Amygdala (tissue), 56 donors: ENCODE measurements around the gene UQCC5.
A peak's percentile ranks its signal among the peaks of the same experiment; 100 is the strongest.

Experiments
- DNase-seq, 56 donors: peaks; one replicate each; lab custom pipeline; 2025; lab: John Stamatoyannopoulos, UW

UQCC5 gene

DNA sequence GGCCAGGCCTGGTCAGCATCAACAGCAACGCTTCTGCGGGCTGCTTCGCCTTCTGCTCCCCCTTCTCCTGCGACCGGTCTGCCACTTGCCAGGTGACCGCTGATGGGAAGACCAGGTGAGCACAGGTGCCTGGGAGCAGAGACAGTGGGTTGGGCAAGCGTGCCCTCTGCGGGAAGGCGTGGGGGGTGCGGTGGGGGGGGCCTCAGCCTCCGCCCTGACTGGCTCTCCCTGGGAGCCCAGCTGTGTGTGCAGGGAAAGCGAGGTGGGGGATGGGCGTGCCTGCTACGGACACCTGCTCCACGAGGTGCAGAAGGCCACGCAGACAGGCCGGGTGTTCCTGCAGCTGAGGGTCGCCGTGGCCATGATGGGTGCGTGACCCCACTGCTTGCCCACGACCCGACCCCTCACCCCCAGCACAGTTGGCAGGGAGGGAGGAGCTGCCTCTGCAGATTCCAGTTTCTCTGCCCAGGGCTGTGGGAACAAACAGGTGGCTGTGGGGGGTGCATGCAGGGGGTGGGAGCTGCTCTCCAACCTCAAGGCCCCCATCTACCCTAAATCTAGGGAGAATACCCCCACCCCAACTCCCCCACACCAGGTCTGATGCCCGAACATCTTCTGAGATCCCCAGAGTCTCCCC, 32.5 kb upstream of the UQCC5 start:
- no peak for DNase-seq

DNA sequence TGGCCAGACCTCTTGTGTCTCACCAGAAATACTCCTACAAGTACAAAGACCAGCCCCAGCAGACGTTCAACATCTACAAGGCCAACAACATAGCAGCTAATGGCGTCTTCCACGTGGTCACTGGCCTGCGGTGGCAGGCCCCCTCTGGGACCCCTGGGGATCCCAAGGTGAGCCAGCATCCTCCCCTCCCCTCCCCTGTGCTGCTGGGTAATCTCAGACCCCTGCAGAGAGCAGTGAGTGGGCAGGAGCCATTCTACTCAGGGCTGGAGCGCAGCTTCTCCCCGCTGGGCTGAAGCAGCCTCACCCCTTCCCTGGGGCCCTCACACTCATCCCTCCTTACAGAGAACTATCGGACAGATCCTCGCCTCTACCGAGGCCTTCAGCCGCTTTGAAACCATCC, 31.4 kb upstream of the UQCC5 start:
- DNase-seq: no peak

DNA sequence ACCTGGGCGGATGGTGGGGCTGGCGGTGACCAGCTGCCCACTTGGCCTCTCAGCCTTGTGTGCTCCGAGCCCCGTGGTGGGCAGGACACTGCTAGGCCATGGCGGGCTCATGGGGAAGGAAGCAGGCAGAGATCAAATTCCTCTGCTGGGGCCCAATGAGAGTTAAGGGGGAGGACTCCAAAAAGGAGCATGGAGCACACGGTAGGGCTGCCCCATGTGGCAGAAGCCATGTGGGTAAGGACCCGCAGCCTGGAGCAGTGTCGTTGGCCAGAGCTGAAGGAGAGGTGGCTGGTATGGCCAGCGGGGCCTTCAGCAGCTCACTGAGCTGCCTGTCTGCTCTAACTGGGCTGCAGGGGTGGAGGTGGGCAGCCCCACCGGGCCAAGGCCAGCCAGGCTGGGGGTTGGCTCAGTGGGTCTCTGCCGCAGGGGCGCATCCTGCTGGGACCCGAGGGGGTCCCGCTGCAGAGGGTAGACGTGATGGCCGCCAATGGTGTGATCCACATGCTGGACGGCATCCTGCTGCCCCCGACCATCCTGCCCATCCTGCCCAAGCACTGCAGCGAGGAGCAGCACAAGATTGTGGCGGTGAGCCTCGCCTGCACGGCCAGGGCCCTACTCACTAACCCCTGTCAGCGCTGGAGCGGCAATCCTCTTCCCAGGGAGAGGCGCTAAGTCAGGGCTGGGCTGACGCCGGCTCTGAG, 30.0 kb upstream of the UQCC5 start:
- no peak for DNase-seq

DNA sequence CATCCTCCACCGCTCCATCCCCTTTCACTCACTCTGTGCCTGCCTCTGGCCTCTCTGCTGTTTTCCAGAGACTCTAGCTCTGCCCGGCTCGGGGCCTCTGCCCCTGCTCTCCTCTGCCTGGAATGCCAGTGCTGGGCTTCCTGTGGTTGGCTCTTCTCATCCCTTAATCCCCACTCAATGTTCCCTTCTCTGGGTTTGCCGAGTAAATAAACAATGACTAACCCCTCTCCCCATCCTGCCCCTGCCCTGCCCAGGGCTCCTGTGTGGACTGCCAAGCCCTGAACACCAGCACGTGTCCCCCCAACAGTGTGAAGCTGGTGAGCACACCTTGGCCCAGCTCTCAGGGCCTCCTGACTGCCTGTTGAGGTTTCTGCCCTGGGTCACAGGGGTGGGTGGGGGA, 29.0 kb upstream of the UQCC5 start:
- DNase-seq: no peak

DNA sequence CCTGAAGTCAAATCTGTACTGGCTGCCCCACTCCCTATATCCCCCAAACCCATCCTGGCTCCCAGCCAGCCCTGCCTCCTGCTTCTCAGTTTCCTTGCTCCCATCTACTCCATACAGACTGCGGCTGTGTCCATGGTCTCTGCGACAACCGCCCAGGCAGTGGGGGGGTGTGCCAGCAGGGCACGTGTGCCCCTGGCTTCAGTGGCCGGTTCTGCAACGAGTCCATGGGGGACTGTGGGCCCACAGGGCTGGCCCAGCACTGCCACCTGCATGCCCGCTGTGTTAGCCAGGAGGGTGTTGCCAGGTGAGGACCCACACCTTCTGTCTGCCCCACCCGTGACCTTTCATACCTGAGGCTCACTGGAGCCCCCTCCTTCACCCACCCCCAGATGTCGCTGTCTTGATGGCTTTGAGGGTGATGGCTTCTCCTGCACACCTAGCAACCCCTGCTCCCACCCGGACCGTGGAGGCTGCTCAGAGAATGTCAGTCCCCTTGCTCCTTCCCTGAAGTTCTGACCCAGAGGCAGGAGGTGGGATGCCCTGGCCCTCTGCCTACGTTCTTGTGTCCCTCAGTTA, 26.6 kb upstream of the UQCC5 start:
- DNase-seq: no peak

DNA sequence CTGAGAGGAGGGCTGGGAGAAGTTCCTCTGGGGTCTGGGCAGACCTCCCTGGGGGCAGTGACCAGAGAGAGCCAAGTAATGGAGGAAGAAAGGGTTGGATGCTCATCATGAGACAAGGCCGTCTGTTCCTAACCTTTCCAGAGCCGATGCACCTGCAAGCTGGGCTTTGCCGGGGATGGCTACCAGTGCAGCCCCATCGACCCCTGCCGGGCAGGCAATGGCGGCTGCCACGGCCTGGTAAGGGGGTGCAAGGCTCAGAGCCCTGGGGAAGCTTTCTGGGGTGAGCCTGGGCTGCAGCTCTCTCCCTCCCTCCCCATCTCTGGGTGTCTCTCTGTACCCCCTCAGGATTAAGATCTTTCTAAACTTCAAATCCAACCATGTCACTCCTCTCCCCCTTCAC, 24.9 kb upstream of the UQCC5 start:
- no peak for DNase-seq

DNA sequence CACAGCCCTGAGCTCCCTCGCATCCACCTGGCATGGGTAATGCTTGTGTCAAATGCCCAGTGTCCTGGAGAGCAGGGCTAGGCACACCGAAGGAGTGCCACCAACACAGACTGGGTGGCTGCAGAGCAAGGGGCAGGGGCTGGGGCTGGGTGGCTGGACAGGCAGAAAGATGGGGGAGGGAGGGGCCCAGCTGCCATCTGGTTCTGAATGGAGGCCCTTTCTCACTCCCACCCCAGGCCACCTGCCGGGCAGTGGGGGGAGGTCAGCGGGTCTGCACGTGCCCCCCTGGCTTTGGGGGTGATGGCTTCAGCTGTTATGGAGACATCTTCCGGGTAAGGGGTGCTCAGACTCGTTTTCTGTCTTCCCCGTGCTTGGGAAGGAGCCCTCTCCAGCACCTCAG, 24.3 kb upstream of the UQCC5 start:
- no peak for DNase-seq

DNA sequence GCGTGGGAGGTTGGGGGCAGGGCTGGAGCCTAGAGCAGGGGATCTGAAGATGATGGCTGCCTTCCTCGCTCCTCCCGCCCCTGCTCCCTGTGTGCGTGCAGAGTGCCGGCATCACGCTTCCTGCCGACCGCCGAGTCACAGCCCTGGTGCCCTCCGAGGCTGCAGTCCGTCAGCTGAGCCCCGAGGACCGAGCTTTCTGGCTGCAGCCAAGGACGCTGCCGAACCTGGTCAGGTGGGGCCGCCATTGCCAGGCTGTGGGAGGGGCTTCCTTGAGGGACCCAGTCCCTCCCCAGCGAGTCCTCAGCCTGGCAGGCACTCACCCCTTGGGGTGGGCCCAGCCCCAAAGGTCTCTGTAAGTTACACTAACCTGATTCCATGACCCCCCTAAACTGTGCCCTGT, 23.7 kb upstream of the UQCC5 start:
- DNase-seq: no peak

DNA sequence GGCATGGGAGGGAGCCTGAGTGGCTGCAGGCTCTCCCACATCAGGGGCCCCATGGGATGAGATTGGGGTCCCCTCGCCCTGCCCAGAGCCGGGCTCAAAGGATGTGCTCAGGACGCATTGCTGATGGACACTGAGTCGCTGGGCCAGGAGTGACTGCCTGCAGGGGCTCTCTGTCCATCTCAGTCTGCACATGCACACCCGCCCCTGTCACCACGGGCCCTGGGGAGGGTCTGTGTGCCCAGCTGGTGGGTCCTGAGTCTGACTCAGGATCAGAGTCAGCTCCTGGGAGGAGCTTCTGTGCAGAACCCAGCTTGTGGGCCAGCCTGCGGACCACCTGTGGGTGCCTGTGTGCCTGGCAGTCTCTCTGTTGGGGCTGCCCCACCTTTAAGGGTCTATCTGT, 23.1 kb upstream of the UQCC5 start:
- no peak for DNase-seq

DNA sequence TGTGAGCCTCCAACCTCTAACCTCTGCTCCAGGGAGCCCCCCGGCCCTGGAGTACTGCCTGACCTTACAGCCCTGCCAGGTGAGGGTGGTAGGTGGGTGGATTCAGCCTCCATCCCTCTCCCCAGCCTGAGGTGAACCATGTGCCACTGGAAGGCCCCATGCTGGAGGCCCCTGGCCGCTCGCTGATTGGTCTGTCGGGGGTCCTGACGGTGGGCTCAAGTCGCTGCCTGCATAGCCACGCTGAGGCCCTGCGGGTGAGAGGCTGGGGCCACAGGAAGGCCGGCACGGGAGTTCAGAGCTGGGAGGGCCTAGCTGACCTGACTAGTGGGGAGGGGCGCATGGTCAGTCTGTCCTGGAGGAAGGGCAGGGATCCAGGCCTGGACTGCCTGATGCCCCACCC, 21.8 kb upstream of the UQCC5 start:
- DNase-seq: no peak

DNA sequence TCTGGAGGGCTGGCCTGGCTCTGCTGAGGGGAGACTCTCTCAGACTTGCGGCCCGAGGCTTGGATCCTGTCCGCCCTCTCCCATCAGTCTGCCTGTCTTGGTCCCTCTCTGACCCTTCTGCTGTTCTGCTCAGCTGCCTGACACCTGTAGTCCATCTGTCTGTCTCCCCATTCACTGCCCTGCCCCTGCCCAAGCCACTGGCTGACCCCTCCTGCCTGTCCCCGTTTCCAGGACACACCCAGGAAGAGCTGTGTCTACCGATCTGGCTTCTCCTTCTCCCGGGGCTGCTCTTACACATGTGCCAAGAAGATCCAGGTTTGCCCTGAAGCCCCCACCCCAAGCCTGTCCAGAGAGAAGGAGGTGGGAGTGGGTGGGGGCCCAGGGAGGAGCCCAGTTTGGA, 21.2 kb upstream of the UQCC5 start:
- DNase-seq: no peak

DNA sequence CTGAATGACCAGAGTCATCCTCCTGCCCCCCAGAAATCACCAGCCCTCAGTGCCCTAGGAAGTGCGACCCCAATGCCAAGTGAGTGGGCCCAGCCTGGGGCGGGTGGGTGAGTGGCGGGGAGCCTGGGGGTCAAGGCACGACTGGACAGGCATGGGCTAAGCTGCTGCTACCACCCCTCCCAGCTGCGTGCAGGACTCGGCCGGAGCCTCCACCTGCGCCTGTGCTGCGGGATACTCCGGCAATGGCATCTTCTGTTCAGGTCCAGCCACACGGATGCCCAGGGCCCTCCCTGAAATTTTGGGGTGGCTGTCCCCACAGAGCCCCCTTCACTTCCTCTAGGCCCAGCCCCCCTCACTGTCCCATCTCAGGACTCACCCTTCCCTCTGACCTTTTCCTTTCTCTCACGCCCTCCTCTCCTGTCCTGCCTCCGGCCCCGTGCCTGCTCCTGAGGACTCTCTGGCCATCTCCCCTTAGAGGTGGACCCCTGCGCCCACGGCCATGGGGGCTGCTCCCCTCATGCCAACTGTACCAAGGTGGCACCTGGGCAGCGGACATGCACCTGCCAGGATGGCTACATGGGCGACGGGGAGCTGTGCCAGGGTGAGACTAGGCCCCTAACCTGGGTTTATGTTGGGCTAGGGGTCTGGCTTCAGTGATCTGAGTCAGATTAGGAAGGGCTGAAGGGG, 19.8 kb upstream of the UQCC5 start:
- DNase-seq: no peak

DNA sequence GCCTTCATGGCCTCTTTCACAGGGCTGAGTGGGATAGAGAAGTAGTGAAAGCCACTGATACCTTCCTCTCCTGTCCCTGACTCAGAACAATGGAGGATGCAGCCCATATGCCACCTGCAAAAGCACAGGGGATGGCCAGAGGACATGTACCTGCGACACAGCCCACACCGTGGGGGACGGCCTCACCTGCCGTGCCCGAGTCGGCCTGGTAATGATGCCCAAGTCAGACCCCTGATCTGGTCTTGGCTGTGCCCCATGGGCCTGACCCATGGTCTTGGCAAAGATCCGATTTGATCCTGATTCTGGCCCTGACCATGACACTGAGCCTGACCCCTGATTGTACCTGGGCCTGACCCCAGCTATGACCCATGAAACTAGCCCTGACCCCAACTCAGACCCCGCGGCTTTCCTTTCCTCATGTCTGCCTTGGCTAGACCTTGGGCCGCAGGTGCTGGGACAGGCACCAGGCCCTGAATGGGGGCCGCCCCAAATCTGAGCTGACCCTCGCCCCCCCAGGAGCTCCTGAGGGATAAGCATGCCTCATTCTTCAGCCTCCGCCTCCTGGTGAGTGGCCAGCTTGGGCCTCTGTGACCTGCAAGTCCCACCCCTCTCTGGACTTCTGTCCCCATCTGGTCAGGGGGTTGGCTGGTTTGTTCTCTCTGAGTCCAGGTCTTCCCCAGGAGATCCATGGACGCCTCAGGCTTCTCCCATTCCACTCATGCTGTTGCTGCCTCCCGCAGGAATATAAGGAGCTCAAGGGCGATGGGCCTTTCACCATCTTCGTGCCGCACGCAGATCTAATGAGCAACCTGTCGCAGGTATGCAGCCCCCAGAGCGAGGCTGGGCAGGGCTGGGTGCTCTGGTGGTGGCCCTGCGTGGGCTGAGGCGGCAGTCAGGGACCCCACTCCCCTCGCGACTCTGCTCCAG, 18.3 kb upstream of the UQCC5 start:
- DNase-seq: peak in 1 of 56 donors; percentile 40

DNA sequence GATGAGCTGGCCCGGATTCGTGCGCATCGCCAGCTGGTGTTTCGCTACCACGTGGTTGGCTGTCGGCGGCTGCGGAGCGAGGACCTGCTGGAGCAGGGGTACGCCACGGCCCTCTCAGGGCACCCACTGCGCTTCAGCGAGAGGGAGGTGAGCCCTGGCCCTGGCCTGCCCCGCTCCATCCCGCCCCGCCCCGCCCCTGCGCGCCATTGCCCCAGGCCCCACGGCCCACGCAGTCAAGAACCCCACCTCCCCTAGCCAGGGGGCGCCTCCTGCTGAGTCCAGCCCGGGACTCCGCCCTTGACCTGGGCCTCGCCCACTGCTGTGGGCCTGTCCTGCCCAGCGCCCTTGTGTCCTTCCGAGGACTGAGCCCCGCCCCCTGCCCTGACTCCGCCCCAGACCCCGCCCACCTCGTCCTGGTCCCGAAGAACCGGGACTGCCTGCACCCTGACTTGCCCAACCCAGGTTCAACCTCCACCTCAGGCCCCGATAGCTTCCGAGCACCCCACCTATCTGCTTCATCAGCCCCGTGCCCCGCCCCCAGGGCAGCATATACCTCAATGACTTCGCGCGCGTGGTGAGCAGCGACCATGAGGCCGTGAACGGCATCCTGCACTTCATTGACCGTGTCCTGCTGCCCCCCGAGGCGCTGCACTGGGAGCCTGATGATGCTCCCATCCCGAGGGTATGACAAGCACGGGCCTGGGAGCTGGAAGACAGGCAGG, 17.5 kb upstream of the UQCC5 start:
- DNase-seq: peak in 1 of 56 donors; percentile 65

DNA sequence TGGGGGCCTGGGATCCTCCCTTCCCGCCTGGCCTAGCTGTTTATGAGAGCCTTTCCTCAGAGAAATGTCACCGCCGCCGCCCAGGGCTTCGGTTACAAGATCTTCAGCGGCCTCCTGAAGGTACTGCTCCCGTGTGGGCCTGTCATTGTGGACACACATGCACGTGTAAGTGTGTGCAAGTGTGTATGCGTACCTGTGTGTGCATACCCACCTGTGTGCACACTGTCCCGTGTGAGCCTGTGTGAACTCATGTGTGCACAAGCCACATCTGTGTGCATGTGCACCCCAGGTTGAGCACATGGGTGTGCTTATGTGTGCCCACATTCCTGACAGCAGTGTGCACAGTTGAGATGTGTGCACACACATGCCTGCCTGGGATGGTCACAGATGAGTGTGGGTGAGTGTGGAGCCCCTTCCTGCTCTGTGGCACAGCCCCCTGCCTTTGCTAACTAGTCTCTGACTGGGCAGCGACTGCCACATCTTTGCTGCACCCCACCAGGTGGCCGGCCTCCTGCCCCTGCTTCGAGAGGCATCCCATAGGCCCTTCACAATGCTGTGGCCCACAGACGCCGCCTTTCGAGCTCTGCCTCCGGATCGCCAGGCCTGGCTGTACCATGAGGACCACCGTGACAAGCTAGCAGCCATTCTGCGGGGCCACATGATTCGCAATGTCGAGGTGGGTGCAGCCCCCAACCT, 16.8 kb upstream of the UQCC5 start:
- no peak for DNase-seq

DNA sequence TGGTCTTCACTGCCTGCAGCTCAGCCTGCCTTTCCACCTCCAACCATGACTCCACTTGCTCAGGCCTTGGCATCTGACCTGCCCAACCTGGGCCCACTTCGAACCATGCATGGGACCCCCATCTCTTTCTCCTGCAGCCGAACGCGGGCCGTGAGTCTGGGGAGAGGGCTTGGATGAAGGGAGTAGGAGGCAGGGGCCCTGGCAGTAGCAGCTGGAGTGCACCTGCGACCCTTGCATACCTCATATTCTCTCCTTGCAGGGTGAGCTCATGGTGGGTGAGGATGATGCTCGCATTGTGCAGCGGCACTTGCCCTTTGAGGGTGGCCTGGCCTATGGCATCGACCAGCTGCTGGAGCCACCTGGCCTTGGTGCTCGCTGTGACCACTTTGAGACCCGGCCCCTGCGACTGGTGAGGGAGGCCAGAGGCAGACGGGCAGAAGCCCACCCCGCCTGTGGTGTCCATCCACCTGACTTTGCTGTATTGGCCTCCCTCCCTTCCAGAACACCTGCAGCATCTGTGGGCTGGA, 16.2 kb upstream of the UQCC5 start:
- DNase-seq: no peak

DNA sequence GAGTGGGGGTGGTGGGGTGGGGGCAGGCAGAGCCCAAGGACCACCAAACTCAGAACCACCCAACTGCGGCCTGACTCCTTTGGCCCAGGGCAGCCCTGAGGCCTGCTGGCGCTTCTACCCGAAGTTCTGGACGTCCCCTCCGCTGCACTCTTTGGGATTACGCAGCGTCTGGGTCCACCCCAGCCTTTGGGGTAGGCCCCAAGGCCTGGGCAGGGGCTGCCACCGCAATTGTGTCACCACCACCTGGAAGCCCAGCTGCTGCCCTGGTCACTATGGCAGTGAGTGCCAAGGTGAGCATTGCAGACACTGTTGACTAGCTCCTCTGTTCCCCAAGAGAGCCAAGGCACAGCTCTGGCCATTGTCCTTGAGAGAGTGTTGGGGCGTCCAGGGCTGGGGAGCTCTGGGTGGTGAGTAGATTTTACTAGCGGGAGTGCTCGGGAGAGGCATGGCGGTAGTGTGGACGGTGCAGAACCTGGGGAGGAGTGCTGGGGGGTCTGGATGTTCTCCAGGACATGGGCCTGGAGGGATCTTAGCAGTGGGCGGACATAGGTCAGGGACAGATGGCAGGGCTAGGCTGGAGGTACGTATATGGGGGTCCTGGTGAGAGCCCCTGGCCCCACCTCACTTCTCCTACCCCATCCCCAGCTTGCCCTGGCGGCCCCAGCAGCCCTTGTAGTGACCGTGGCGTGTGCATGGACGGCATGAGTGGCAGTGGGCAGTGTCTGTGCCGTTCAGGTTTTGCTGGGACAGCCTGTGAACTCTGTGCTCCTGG, 15.5 kb upstream of the UQCC5 start:
- DNase-seq: no peak

DNA sequence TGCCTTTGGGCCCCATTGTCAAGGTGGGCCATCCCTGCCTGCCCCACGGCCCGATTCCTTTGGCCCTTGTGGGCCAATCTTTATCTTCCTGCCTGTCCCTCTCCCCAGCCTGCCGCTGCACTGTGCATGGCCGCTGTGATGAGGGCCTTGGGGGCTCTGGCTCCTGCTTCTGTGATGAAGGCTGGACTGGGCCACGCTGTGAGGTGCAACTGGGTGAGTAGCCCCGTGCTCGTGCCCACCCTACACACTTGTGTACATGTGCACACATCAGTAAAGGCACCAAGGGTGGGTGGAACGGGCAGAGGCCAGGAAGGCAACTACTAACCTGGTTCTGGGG, 14.9 kb upstream of the UQCC5 start:
- no peak for DNase-seq
